Stimulated activated CD8-positive, alpha-beta memory T cell treated with anti-CD3 and anti-CD28 coated beads, Interleukin-12 subunit alpha, Interleukin-12 subunit beta, amount 100 ng/mL, for 24 hours (primary cell): ENCODE results near the gene FGF22.
A peak's percentile ranks its signal among the peaks of the same experiment; 100 is the strongest.

ENCODE experiments used
- DNase-seq: peaks from one replicate; pipeline ENCODE4 v3.0.0-alpha.2; 2020; ENCODE audit errors: extremely low read depth

The FGF22 gene

DNA sequence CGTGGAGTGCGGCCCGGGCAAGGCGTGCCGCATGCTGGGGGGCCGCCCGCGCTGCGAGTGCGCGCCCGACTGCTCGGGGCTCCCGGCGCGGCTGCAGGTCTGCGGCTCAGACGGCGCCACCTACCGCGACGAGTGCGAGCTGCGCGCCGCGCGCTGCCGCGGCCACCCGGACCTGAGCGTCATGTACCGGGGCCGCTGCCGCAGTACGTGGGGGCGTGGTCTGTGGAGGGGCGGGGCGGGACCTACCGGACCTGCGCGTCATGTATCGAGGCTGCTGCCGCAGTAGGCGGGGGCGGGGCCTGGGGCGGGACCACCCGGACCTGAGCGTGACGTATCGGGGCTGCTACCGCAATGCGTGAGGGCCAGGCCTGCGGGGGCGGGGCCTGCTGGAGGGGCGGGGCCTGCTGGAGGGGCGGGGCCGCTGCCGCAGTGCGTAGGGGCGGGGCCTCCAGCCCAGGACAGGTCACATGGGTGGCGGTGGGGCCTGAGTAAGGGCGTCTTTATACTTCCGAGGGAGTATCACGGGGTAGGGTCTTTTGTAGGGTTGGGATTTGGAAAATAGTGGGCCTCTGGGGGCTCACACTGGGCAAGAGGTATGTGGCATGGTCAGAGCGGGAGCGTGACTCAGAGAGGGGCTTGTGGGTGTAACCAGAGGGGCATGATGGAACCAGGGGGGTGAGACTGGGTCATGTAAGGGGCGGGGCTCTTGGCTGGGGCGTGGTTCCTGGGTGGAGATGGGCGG is 40.8 kb downstream of the FGF22 start:
- peak; percentile 100 for DNase-seq

DNA sequence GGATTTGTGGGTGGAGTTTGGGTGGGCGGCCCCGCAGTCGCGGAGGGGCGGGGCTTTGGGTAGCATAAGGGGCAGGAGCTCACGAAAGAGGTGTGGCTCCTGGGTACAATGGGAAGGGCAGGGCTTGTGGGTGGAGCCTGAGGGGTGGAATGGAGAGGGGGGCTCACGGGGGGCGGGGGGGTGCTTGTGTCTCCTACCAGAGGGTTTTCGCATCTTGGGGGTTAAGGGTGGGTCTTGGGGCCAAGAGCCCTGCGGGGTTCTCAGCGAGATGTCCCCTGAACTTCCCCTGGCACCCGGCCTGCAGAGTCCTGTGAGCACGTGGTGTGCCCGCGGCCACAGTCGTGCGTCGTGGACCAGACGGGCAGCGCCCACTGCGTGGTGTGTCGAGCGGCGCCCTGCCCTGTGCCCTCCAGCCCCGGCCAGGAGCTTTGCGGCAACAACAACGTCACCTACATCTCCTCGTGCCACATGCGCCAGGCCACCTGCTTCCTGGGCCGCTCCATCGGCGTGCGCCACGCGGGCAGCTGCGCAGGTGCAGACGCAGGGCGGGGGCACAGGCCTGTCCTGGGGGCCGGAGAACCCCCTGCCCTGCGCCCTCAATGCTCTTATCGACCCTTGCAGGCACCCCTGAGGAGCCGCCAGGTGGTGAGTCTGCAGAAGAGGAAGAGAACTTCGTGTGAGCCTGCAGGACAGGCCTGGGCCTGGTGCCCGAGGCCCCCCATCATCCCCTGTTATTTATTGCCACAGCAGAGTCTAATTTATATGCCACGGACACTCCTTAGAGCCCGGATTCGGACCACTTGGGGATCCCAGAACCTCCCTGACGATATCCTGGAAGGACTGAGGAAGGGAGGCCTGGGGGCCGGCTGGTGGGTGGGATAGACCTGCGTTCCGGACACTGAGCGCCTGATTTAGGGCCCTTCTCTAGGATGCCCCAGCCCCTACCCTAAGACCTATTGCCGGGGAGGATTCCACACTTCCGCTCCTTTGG is 41.6 kb downstream of the FGF22 start:
- peak; percentile 77 for DNase-seq

DNA sequence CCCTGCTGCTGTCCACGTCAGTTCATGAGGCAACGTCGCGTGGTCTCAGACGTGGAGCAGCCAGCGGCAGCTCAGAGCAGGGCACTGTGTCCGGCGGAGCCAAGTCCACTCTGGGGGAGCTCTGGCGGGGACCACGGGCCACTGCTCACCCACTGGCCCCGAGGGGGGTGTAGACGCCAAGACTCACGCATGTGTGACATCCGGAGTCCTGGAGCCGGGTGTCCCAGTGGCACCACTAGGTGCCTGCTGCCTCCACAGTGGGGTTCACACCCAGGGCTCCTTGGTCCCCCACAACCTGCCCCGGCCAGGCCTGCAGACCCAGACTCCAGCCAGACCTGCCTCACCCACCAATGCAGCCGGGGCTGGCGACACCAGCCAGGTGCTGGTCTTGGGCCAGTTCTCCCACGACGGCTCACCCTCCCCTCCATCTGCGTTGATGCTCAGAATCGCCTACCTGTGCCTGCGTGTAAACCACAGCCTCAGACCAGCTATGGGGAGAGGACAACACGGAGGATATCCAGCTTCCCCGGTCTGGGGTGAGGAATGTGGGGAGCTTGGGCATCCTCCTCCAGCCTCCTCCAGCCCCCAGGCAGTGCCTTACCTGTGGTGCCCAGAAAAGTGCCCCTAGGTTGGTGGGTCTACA is 43.1 kb downstream of the FGF22 start:
- no peak for DNase-seq

DNA sequence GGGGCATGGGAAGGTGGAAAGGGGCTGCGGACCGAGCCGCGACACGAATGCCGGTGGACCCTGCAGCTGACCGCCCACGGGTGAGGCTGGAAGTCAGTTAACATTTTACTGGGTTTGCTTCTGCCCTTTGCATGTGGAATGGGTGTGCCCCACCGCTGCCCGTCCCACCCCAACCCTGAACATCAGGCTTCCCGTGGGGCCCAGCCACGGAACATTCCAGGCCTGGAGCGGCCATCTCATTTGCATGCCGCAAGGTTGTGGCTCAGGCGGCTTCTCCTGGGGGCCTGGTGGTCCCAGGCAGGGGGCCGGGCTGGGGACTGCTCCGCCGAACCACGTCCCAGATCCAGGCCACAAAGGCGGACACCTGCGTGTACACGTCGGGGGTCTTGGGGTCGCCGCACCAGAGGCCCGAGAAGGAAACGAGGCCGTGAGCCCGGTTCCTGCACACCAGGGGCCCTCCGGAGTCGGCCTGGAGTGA is 45.8 kb downstream of the FGF22 start:
- no peak for DNase-seq

DNA sequence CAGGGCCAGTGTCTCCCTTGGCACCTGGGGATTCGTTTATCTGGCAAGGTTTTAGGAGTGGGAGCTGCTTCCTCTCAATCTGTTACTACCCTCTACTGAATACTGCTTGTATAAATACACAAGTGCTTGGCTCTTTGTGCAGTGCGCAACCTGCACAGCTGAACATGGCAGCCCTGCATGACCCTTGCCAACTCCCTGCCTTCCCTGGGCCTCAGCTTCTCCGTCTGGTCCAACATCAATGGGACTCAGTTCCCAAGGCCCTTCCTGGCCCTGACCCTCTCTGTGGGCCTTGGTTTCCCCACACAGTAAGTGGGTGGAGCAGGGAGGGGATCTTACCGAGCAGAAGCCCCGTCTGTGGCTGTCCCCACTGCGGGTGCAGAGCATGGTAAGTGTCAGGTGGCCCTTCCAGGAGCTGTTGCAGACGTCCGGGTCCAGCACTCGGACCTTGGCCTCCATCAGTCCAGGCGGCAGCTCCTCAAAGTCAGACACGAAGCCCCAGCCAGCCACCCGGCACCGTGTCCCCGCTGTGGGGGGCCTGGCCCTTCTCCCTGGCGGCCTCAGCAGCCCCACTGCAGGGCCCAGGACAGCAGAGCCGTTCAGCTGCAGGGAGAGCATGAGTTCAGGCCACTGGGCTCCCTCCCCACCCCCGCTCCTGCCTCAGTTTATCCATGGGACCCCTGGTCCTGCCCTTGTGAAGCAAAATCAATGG is 47.1 kb downstream of the FGF22 start:
- no peak for DNase-seq

GRCh38 chr19:687569-688166 is 48.0 kb downstream of the FGF22 start:
- no peak for DNase-seq

DNA sequence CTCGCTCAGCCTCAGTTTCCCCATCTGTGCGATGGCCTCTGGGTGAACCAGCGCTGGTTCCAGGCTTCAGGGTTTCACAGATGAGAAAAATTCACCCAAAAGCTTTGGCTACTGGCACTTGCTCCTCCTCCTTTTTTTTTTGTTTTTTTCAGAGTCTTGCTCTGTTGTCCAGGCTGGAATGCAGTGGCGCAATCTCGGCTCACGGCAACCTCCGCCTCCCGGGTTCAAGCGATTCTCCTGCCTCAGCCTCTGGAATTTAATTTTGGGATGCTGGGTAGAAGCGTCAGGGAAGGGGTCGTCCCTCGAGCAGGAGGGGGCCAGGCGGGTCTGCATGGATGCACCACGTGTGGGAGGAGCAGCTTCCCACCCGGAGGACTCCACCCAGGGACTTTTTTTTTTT is 48.5 kb downstream of the FGF22 start:
- no peak for DNase-seq

DNA sequence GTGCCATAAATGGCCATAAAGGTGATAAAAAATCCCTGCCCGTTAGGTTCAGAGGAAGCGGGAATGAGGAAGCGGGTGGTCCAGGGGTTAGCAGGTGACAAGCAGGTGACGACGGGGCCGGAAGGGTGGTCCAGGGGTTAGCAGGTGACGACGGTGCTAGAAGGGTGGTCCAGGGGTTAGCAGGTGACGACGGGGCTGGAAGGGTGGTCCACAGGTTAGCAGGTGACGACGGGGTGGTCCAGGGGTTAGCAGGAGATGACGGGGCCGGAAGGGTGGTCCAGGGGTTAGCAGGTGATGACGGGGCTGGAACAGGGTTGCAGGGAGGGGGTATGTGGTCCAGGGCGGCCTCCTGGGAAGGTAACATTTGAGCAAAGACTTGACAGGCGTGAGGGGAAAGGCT is 49.3 kb downstream of the FGF22 start:
- no peak for DNase-seq

- no peak for DNase-seq
These were observed 50.5 kb downstream of the FGF22 start for GRCh38 chr19:690203-690602.
